Upper lobe of left lung (tissue), 6 donors: Measurements from ENCODE around the gene GPRC5C. TPM values are rescaled to one million over a fixed set of nuclear protein-coding genes. Genes with fewer than 3 reads are reported as not detected.

ENCODE experiments used
- ATAC-seq, 2 donors: fragments of 200-7000 bp; cut with Tn5 transposase; one replicate each; pipeline ENCODE4 v1.9.1; 2022; ENCODE audit warnings: mild to moderate bottlenecking in 2 of 2, moderate library complexity in 2 of 2; ENCODE audit not compliant: low FRiP score in 2 of 2
- DNase-seq, 2 donors: peaks; one replicate each; pipeline ENCODE4 v3.0.0-alpha.2; 2019 to 2020
- H3K27ac ChIP-seq, 4 donors: fragments of 200-600 bp; sonication (generic); one replicate each; pipeline ENCODE4 v1.5.1; 2016 to 2019
- H3K27me3 ChIP-seq, 4 donors: fragments of 200-600 bp; sonication (generic); one replicate each; pipeline ENCODE4 v1.5.1; 2017 to 2019
- H3K36me3 ChIP-seq, 4 donors: fragments of 200-600 bp; sonication (generic); one replicate each; pipeline ENCODE4 v1.5.1; 2016 to 2019
- H3K4me1 ChIP-seq, 4 donors: fragments of 200-600 bp; sonication (generic); one replicate each; pipeline ENCODE4 v1.5.1; 2018 to 2019
- H3K4me3 ChIP-seq, 4 donors: fragments of 200-600 bp; sonication (generic); one replicate each; pipeline ENCODE4 v1.5.1; 2017 to 2019; ENCODE audit warnings: mild to moderate bottlenecking in 2 of 4, moderate library complexity in 1 of 4
- H3K9me3 ChIP-seq, 4 donors: fragments of 200-600 bp; sonication (generic); one replicate each; pipeline ENCODE4 v1.5.1; 2018 to 2019
- EP300 ChIP-seq, 4 donors: sonication (generic); formaldehyde crosslinking; IDR thresholded peaks; one replicate each; pipeline ENCODE4 v1.5.1; 2017; ENCODE audit warnings: antibody characterized with exemption in 4 of 4, control low read depth in 2 of 4
- POLR2A ChIP-seq, 4 donors: fragments of 450-650 bp; IDR thresholded peaks; one replicate each; pipeline ENCODE4 v1.5.1; 2016 to 2017; ENCODE audit warnings: antibody characterized with exemption in 4 of 4, mild to moderate bottlenecking in 2 of 4
- POLR2AphosphoS5 ChIP-seq, 2 donors: sonication (generic); formaldehyde crosslinking; IDR thresholded peaks; one replicate each; pipeline ENCODE4 v1.5.1; 2017; ENCODE audit warnings: antibody characterized with exemption in 2 of 2
- WGBS, 2 donors: methylation state at CpG; one replicate each; pipeline ENCODE4 v1.1.5; 2017 to 2018; 5-methylcytosine and 5-hydroxymethylcytosine counted together
- total RNA-seq, 6 donors: library from RNA; depleted of rRNA in 4 of 6; stranded (reverse); fragments of >200 nt in 4 of 6; gene quantifications; one replicate each; pipeline versions ENCODE4 v1.1.0 to v1.2.1, GENCODE V29; 2016 to 2021
- TF ChIP-seq, protein P1 (sequence below), 6 experiments: fragments of 450-650 bp in 4 of 6; fragments of 200-600 bp in 2 of 6; sonication (generic) in 2 of 6; IDR thresholded peaks; one replicate each; pipeline ENCODE4 v1.5.1; 2016 to 2019; ENCODE audit warnings: antibody characterized with exemption in 6 of 6
- donor health status: DM: no; HTN: no; CAD: no; lungs with moderate emphysema.
- donor health status: DM: no; HTN: yes; CAD: no; lungs with severe emphysema.

GPRC5C gene
- total RNA-seq, 6 donors from 2014 or later: 50.7 to 88.4 (median 56.4) TPM

DNA sequence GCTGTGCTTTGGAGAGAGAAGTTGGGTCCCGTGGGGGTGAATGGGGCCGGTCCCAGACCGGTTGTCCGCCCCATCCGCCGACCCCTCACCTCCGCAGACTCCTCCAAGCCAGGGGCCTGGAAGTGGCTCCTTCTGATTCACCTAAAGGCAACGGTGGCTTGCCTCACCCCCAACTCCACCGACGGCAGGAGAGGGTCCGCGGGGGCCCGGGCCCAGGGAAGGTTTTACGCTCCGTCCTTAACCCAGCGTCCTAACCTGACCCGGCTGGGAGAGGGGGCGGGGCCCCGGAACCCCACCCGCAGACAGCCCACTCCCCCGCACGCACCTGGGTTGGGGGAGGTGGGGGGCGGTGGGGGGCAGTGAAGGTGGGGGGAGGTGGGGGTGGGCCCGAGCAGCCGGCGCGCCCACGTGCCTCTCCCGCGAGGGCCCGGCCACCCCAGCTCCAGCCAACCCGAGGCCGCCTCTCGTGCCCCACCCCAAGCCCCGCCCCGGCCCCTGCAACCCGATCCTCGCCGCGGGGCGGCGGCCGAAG, 21.8 kb downstream of the GPRC5C start:
- H3K36me3 ChIP-seq: peaks cover 0 to under 1% (median 0%) of the 10 kb centered on the region in 4 donors
- DNase-seq: no peak
- WGBS, 2 donors: 7 to 60% methylated on average over 1 to 31 of the region's 43 CpGs
- peaks cover 27 to 39% (median 35%) of the 10 kb centered on the region in 4 donors for H3K4me1 ChIP-seq
- H3K9me3 ChIP-seq: no peaks in the 10 kb centered on the region
- H3K27me3 ChIP-seq: no peaks in the 10 kb centered on the region
- TF ChIP-seq, protein P1, sequence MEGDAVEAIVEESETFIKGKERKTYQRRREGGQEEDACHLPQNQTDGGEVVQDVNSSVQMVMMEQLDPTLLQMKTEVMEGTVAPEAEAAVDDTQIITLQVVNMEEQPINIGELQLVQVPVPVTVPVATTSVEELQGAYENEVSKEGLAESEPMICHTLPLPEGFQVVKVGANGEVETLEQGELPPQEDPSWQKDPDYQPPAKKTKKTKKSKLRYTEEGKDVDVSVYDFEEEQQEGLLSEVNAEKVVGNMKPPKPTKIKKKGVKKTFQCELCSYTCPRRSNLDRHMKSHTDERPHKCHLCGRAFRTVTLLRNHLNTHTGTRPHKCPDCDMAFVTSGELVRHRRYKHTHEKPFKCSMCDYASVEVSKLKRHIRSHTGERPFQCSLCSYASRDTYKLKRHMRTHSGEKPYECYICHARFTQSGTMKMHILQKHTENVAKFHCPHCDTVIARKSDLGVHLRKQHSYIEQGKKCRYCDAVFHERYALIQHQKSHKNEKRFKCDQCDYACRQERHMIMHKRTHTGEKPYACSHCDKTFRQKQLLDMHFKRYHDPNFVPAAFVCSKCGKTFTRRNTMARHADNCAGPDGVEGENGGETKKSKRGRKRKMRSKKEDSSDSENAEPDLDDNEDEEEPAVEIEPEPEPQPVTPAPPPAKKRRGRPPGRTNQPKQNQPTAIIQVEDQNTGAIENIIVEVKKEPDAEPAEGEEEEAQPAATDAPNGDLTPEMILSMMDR (IDR thresholded peaks at IDR 0.05): peak in 1 of 6 experiments; percentile 52
- TF ChIP-seq POLR2A (IDR thresholded peaks at IDR 0.05): no peak
- H3K4me3 ChIP-seq: peak overlapping the region; percentile 33 to 51 (median 43)
- peak in 1 of 2 donors; percentile 97 for ATAC-seq
- peak overlapping the region; percentile 65 to 87 (median 84) for H3K27ac ChIP-seq

DNA sequence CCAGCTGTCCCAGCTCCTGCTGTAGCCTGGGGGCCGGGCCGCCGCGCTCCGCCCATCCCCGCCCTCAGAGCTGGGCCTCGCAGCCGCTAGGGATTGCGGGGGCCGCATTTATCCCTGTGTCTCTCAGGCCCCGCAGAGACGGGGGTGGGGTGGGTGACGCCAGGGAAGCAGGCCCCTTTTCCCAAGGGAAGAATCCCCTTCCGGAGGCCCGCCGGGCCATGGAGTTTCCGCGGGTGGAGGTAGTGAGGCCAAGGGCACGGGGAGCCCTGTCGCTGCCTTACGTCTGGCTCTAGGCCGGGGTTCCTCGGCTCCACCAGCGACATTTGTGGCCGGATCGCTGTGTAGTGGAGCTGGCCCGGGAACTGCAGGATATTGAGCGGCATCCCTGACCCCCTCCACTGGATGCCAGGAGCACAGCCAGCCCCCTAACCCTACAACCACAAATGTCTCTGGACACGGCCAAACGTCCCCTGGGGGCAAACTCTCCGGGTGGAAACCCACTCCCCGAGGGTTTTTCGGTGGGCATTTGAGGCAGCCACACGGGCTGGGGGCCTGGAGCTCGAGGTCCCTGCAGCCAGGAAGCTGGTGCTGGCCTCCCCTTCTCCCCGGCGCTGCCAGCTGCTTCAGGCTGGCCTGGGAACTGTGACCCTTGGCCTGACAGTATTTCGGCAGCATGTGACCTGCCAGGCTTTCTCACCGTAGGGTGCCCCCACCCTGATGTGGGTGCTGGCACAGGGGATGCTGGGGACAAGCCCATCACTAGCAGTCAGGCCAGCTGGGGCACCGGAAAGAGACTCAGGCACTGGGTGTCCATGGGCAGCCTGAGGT, 22.5 kb downstream of the GPRC5C start:
- peak overlapping the region; percentile 13 to 51 (median 43) for H3K4me3 ChIP-seq
- peak overlapping the region; percentile 65 to 87 (median 84) for H3K27ac ChIP-seq
- ATAC-seq (peak; percentile 66 to 94), DNase-seq (peak; percentile 96 to 98)
- H3K36me3 ChIP-seq: no peaks in the 10 kb centered on the region
- H3K9me3 ChIP-seq: no peaks in the 10 kb centered on the region
- H3K4me1 ChIP-seq: peaks cover 27 to 39% (median 35%) of the 10 kb centered on the region in 4 donors
- 1 to 18% methylated on average over 13 to 15 of the region's 40 CpGs for WGBS, 2 donors
- H3K27me3 ChIP-seq: no peaks in the 10 kb centered on the region
- peak in 2 of 4 donors; percentile 27 to 76 for TF ChIP-seq POLR2A (IDR thresholded peaks at IDR 0.05)
- TF ChIP-seq, protein P1 (IDR thresholded peaks at IDR 0.05): peak in 5 of 6 experiments; percentile 31 to 53 (median 46)
- TF ChIP-seq EP300 (IDR thresholded peaks at IDR 0.05): peak in 1 of 4 donors; percentile 12
- TF ChIP-seq POLR2AphosphoS5 (IDR thresholded peaks at IDR 0.05): peak in 1 of 2 donors; percentile 76

DNA sequence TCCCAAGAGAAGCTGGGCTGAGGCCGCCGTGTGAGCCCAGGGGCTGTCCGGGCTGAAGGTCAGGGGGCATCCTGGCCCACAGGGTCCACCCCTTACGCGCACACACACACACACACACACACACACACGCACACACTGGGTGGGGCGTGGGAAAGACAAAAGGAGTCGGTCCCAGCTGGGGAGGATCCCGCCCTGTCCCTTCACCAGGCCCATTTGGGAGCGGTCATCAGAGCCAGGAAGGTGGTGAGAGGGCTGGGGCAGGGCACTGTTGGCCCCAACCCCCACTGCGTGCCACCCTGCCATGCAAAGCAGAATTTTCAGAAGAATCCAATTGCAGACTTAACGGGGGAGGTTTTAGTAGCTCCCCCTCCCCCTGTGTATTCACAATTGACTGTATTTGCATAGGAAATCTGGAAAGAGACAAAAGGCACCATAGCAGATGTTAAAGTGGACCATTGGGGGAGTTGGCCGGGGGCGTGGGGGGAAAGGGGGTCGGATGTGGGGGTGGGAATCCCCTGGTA, 23.2 kb downstream of the GPRC5C start:
- Histone ChIP-seq H3K4me1 (peaks cover 27 to 39% (median 35%) of the 10 kb centered on the region in 4 donors), H3K27me3 (no peaks in the 10 kb centered on the region), H3K9me3 (no peaks in the 10 kb centered on the region), H3K36me3 (no peaks in the 10 kb centered on the region), H3K4me3 (no peak overlapping the region), H3K27ac (peak overlapping the region; percentile 65 to 87 (median 84))
- TF ChIP-seq, protein P1 (IDR thresholded peaks at IDR 0.05): no peak
- no peak for TF ChIP-seq POLR2A (IDR thresholded peaks at IDR 0.05)
- no peak for TF ChIP-seq EP300 (IDR thresholded peaks at IDR 0.05)
- no peak for TF ChIP-seq POLR2AphosphoS5 (IDR thresholded peaks at IDR 0.05)
- 71 to 76% methylated on average over 11 to 15 of the region's 15 CpGs for WGBS, 2 donors
- ATAC-seq: no peak
- no peak for DNase-seq

DNA sequence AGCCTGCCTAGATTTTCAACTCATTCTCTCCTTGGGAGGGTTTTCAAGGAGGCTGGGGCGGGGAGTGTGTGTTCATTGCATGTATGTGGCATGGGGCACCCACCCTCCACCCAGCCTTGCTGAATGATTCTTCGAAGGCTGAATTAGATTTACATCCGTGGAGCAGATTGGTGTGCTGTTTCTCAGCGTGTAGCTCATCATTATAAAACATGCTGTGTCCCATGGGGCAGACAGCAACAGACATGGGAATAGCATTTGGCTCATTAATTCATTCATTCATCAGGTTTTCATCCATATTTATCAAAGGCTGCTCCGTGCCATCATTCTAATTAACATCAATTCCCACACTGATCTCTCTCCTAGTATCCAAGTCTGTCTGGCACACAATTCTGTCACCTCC, 23.9 kb downstream of the GPRC5C start:
- no peak for DNase-seq
- no peak for ATAC-seq
- 85 to 91% methylated on average over 5 of the region's 5 CpGs for WGBS, 2 donors
- Histone ChIP-seq H3K27me3 (no peaks in the 10 kb centered on the region), H3K36me3 (no peaks in the 10 kb centered on the region), H3K4me1 (peaks cover 27 to 39% (median 35%) of the 10 kb centered on the region in 4 donors), H3K9me3 (no peaks in the 10 kb centered on the region), H3K4me3 (no peak overlapping the region), H3K27ac (no peak overlapping the region)
- no peak for TF ChIP-seq POLR2AphosphoS5 (IDR thresholded peaks at IDR 0.05)
- TF ChIP-seq EP300 (IDR thresholded peaks at IDR 0.05): no peak
- TF ChIP-seq, protein P1 (IDR thresholded peaks at IDR 0.05): no peak
- TF ChIP-seq POLR2A (IDR thresholded peaks at IDR 0.05): no peak
